Measurements from ENCODE around the gene FGFR2.

The FGFR2 gene

DNA sequence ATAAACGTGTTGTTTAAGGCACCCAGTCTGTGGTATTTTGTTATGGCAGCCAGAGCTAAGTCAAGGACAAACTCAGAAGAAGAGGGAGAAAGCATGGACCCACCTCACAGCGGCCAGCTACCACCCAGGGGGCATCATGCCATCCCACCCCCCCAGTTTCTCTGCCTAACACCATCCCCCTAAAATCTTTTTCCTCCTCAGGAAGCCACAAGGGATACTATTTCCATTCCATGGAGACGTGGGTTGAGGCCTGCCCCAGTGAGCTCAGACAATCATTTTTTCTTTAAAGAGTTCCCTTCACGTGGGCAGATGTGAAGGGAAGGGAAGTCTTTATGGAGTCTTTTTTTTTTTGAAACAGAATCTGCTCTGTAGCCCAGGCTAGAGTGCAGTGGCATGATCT, 131.8 kb downstream of the FGFR2 start:
- peaks cover 9% of the 10 kb centered on the region for H3K4me1 ChIP-seq (ENCODE audit: insufficient read depth, low read length)
- H3K9me3 ChIP-seq (ENCODE audit: control insufficient read depth, insufficient read depth, low read length): no peaks in the 10 kb centered on the region
- no peak overlapping the region for H3K9ac ChIP-seq (ENCODE audit: low read depth, low read length)
- H3K36me3 ChIP-seq (ENCODE audit: insufficient read depth, low read length): no peaks in the 10 kb centered on the region

DNA sequence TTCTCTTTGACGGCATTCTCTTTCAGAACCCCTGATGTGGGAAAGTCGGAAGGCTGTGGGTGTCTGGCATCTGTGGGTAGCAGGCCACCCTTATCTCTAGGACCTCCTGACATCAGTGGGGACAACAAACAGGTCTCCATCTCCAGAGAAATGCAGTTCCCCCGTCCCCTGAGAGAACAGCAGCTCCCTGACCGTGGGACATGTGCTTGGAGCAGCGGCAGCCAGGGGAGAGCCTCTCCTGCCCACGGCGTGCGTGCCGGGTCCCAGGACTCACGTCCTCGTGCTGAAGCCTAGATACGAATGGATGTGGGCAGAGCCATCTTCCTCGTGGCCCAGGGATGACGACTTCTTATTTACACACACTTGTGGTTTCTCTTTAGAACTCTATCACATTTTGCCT, 133.0 kb downstream of the FGFR2 start:
- peaks cover 11% of the 10 kb centered on the region for H3K4me1 ChIP-seq (ENCODE audit: insufficient read depth, low read length)
- no peaks in the 10 kb centered on the region for H3K36me3 ChIP-seq (ENCODE audit: insufficient read depth, low read length)
- no peaks in the 10 kb centered on the region for H3K9me3 ChIP-seq (ENCODE audit: control insufficient read depth, insufficient read depth, low read length)
- no peak overlapping the region for H3K9ac ChIP-seq (ENCODE audit: low read depth, low read length)

DNA sequence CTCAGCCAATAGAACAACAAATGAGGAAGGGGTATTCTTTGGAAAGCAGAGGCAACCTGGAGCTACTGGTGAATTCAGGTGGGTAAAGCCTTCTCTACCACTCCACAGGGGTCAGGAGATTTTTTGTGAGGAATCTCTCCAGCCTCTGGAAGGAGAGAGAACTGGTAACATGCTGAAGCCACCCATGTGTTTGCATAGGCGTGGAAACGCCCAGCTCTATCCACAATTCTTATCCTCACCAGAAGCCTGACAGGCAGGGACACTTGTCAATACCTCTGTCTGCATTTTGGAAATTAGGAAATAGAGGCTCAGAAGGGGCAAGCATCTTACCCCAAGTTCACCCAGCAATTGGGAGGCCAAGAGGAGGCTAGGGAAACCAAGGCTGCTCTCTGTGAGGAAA, 133.7 kb downstream of the FGFR2 start:
- Histone ChIP-seq H3K36me3 (ENCODE audit: insufficient read depth, low read length) (no peaks in the 10 kb centered on the region), H3K4me1 (ENCODE audit: insufficient read depth, low read length) (peaks cover 16% of the 10 kb centered on the region), H3K9me3 (ENCODE audit: control insufficient read depth, insufficient read depth, low read length) (no peaks in the 10 kb centered on the region), H3K9ac (ENCODE audit: low read depth, low read length) (no peak overlapping the region)

- no peaks in the 10 kb centered on the region for H3K9me3 ChIP-seq (ENCODE audit: control insufficient read depth, insufficient read depth, low read length)
- H3K36me3 ChIP-seq (ENCODE audit: insufficient read depth, low read length): no peaks in the 10 kb centered on the region
- peaks cover 27% of the 10 kb centered on the region for H3K4me1 ChIP-seq (ENCODE audit: insufficient read depth, low read length)
- H3K9ac ChIP-seq (ENCODE audit: low read depth, low read length): no peak overlapping the region
These were observed 135.3 kb downstream of the FGFR2 start for GRCh38 chr10:121462955-121463354.

- H3K36me3 ChIP-seq (ENCODE audit: insufficient read depth, low read length): no peaks in the 10 kb centered on the region
- no peaks in the 10 kb centered on the region for H3K9me3 ChIP-seq (ENCODE audit: control insufficient read depth, insufficient read depth, low read length)
These were observed 136.0 kb downstream of the FGFR2 start for GRCh38 chr10:121462281-121462680.

DNA sequence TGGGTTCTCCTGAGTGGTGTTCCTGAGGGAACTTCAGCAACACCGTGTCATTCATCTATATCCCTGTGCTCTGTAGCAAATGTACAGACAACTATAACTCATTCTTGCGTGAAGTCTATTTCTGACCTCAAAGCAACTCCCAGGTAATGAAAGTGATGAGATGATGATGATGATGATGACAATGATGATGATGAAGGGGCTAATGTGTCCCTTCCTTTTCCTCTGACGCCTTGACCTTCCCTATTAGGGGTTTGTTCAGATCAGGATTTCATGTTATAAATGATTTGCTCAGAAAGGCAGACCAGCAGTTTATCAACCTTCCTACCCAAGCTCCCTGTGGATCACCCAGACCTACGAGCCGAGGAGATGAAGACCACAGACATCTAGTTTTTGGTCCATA, 136.9 kb downstream of the FGFR2 start:
- Histone ChIP-seq H3K36me3 (ENCODE audit: insufficient read depth, low read length) (no peaks in the 10 kb centered on the region), H3K9me3 (ENCODE audit: control insufficient read depth, insufficient read depth, low read length) (no peaks in the 10 kb centered on the region), H3K9ac (ENCODE audit: low read depth, low read length) (no peak overlapping the region), H3K4me1 (ENCODE audit: insufficient read depth, low read length) (peaks cover 27% of the 10 kb centered on the region)

More at GRCh38 chr10:121462281-121462680, 136.0 kb downstream of the FGFR2 start:
- Histone ChIP-seq H3K9ac (ENCODE audit: low read depth, low read length) (no peak overlapping the region), H3K4me1 (ENCODE audit: insufficient read depth, low read length) (peaks cover 27% of the 10 kb centered on the region)

DNA sequence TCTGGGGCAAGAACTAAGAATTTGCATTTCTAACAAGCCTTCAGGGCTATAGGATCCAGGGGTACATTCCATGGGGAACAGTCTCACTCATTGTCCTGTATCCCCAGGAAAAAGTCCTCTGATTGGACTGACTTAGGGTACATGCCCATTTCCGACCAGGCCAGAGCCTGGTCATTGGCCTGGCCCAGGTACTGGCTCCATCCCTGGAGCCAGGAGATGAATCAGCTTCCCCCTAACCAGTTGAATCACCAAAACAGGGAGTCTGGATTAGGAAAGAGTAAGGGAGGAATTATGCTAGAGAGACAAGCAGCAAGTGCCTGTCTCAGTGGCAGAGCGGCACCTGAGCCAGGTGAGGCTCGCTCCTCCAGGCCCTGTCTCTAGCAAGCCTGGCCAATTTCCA, 137.5 kb downstream of the FGFR2 start:
- Histone ChIP-seq H3K9me3 (ENCODE audit: control insufficient read depth, insufficient read depth, low read length) (no peaks in the 10 kb centered on the region), H3K9ac (ENCODE audit: low read depth, low read length) (no peak overlapping the region), H3K4me1 (ENCODE audit: insufficient read depth, low read length) (peaks cover 27% of the 10 kb centered on the region), H3K36me3 (ENCODE audit: insufficient read depth, low read length) (no peaks in the 10 kb centered on the region)

DNA sequence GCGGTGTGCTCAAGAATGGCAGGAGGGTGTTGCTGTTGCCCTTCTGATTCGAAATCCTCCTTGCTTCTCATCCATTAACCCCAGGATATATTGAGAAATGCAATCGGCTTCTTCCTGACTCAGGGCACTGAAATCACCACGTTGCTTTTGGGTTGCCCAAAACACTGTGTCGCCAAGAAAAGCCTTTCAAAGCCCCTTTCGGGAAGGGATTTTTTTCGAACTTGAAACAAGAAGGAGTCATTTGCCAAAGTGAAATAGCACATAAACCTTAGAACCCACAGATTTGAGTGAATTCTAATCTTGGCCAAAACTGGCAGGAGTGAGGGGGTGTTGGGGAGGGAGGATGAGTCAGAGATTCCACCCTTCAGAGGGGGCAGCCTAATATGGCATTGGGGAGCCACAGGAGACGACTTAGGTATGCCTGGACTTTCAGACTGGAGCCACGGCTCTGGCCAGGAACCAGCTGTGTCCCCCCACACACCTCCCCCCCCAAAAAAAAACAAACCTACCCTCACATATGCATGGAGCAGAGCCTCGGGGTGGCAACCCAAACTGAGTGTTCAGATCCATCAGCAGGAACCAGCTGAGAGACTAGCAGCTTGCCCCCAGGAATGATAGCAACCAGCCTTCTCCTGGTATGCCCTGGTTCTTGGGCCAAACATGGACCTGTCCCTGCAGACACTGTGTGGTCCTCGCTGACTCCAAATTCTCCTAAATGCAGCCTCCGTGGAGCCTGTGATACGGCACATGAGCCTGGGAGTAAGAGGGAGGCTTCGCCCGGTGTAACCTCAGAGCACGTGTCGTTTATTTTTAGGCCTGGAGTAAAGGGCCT, 138.4 kb downstream of the FGFR2 start:
- Histone ChIP-seq H3K36me3 (ENCODE audit: insufficient read depth, low read length) (no peaks in the 10 kb centered on the region), H3K4me1 (ENCODE audit: insufficient read depth, low read length) (peaks cover 27% of the 10 kb centered on the region), H3K9me3 (ENCODE audit: control insufficient read depth, insufficient read depth, low read length) (no peaks in the 10 kb centered on the region), H3K9ac (ENCODE audit: low read depth, low read length) (no peak overlapping the region; the same call in 1 of the 2 replicates)

GRCh38 chr10:121459279-121459621, 139.0 kb downstream of the FGFR2 start:
- Histone ChIP-seq H3K9me3 (ENCODE audit: control insufficient read depth, insufficient read depth, low read length) (no peaks in the 10 kb centered on the region), H3K36me3 (ENCODE audit: insufficient read depth, low read length) (no peaks in the 10 kb centered on the region), H3K9ac (ENCODE audit: low read depth, low read length) (no peak overlapping the region), H3K4me1 (ENCODE audit: insufficient read depth, low read length) (peaks cover 25% of the 10 kb centered on the region)

DNA sequence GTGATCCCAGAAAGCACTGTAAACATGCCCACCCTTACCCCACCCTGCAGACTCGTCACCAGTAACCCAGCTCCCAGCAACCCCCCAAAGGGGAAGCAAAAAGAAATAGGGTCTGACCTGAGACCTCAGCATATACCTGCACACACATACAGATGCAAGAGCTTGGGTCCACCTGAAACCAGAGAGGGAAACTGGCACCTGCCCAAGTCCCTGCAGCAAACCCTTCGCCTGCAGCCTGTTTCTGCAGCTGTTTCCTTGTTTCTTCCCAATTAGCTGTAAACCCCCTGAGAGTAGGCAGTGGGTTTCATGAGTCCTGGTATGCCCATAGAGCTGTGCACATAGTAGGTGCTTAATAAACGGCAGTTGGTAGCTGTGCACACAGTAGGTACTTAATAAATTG, 140.5 kb downstream of the FGFR2 start:
- H3K36me3 ChIP-seq (ENCODE audit: insufficient read depth, low read length): no peaks in the 10 kb centered on the region
- H3K9ac ChIP-seq (ENCODE audit: low read depth, low read length): no peak overlapping the region
- peaks cover 19% of the 10 kb centered on the region for H3K4me1 ChIP-seq (ENCODE audit: insufficient read depth, low read length)
- no peaks in the 10 kb centered on the region for H3K9me3 ChIP-seq (ENCODE audit: control insufficient read depth, insufficient read depth, low read length)

- no peaks in the 10 kb centered on the region for H3K36me3 ChIP-seq (ENCODE audit: insufficient read depth, low read length)
- peaks cover 18% of the 10 kb centered on the region for H3K4me1 ChIP-seq (ENCODE audit: insufficient read depth, low read length)
- H3K9me3 ChIP-seq (ENCODE audit: control insufficient read depth, insufficient read depth, low read length): no peaks in the 10 kb centered on the region
- no peak overlapping the region for H3K9ac ChIP-seq (ENCODE audit: low read depth, low read length)
These were observed 142.9 kb downstream of the FGFR2 start for GRCh38 chr10:121455377-121455776.

DNA sequence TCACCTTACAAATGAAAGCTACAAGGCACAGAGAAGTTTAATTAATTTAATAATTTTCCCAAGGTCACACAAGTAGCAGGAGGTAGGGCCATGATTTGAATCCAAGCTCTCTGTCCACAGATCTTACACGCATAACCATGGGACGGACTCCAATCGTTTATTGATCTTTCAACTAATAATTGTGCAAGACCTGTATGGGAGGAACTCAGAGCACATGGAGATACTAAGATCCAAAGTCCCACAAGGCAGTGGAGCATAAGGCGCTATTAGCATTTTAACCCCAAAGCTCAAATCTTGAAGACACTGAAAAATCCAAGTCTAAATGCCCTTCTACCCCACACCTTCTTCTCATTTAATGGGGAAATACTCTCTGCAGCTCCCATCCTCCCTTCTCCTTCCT, 143.5 kb downstream of the FGFR2 start:
- Histone ChIP-seq H3K9me3 (ENCODE audit: control insufficient read depth, insufficient read depth, low read length) (no peaks in the 10 kb centered on the region), H3K9ac (ENCODE audit: low read depth, low read length) (no peak overlapping the region), H3K36me3 (ENCODE audit: insufficient read depth, low read length) (no peaks in the 10 kb centered on the region), H3K4me1 (ENCODE audit: insufficient read depth, low read length) (peaks cover 14% of the 10 kb centered on the region)

DNA sequence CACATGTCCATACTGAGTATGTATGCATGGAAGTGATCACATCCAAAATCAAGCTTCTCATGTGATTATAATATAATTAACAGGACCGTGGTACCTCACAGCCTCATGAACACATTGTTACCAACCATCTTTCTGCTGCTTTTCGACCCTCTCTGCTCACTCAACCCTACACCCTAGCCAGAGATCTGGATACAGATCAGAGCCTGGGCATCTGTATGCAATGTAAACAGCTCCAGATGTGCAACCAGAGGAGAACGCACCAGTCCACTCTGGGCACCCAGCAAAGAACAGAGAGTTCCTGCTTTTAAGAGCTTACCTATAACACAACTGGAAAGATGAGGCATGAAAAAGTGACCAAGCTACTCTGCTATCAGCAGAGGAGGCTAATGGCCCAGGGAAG, 145.1 kb downstream of the FGFR2 start:
- no peaks in the 10 kb centered on the region for H3K9me3 ChIP-seq (ENCODE audit: control insufficient read depth, insufficient read depth, low read length)
- H3K9ac ChIP-seq (ENCODE audit: low read depth, low read length): no peak overlapping the region
- H3K36me3 ChIP-seq (ENCODE audit: insufficient read depth, low read length): no peaks in the 10 kb centered on the region
- H3K4me1 ChIP-seq (ENCODE audit: insufficient read depth, low read length): no peaks in the 10 kb centered on the region

DNA sequence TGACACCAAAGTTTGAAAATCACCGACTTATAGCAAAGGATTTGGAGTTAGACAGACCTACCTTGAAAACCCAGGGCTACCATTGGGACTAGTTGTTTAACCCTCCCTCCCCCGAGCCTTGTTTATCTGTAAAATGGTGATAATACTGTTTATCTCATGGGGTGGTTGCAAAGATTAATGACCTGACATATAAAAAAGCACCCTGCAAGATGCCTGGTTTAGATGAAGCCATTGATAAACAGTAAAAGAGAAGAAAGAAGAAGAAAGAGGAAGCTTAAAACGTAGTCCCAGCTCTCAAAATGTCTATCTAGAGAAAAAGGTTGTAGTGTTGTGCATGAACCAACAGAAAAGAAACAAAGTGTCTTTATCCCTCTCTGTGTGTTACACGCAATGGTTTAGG, 145.7 kb downstream of the FGFR2 start:
- Histone ChIP-seq H3K9me3 (ENCODE audit: control insufficient read depth, insufficient read depth, low read length) (no peaks in the 10 kb centered on the region), H3K9ac (ENCODE audit: low read depth, low read length) (no peak overlapping the region), H3K4me1 (ENCODE audit: insufficient read depth, low read length) (no peaks in the 10 kb centered on the region), H3K36me3 (ENCODE audit: insufficient read depth, low read length) (no peaks in the 10 kb centered on the region)

DNA sequence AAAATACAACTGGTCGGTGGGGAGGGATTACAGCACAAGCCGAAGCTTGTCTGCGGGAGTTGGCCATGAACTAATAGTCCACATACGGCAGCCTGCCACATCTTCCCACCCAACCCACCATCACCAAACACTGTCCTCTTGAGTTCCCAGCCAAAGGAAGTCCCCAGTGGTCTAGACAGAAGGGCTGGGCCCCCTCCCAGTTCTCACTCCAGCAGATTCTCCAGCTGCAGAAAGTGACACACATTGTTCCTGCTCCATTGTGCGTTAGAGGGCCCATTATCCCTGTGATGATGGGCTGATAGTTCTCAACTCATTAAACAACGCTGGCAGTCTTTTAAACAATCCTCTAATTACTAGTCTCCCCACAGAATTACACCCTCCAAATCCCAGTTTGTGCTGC, 148.0 kb downstream of the FGFR2 start:
- H3K9me3 ChIP-seq (ENCODE audit: control insufficient read depth, insufficient read depth, low read length): no peaks in the 10 kb centered on the region
- no peaks in the 10 kb centered on the region for H3K36me3 ChIP-seq (ENCODE audit: insufficient read depth, low read length)
- H3K9ac ChIP-seq (ENCODE audit: low read depth, low read length): no peak overlapping the region
- no peaks in the 10 kb centered on the region for H3K4me1 ChIP-seq (ENCODE audit: insufficient read depth, low read length)
